D721Med (cell line): ENCODE data around the gene SCYL3.

Experiments
- DNase-seq: peaks from one replicate; pipeline ENCODE4 v3.0.0; 2011; ENCODE audit warnings: low spot score; ENCODE audit not compliant: insufficient read length
- FAIRE-seq: peaks from 2 replicates; lab custom pipeline; 2011; peaks lifted over from hg19 to GRCh38; lab: Jason Lieb, UNC
- CTCF ChIP-seq: IDR thresholded peaks from 2 replicates; pipeline ENCODE4 v1.5.1; 2012; ENCODE audit warnings: mild to moderate bottlenecking, control low read depth; ENCODE audit not compliant: insufficient read depth; ENCODE audit errors: missing control alignments

Gene SCYL3

GRCh38 chr1:169860187-169860586, 33.5 kb downstream of the SCYL3 start:
- FAIRE-seq, result no peak
- no peak for DNase-seq
- TF ChIP-seq CTCF, result no peak

- DNase-seq, result no peak
- FAIRE-seq, result no peak
- TF ChIP-seq CTCF, result no peak
These were observed 34.7 kb downstream of the SCYL3 start for GRCh38 chr1:169859001-169859400.

GRCh38 chr1:169858467-169858866, 35.2 kb downstream of the SCYL3 start:
- TF ChIP-seq CTCF, result no peak
- FAIRE-seq (peak; percentile 71), DNase-seq (no peak)

- DNase-seq (no peak), FAIRE-seq (no peak)
- no peak for TF ChIP-seq CTCF
These were observed 40.4 kb downstream of the SCYL3 start for GRCh38 chr1:169853341-169853740.

GRCh38 chr1:169849346-169850022, 44.2 kb downstream of the SCYL3 start:
- no peak for TF ChIP-seq CTCF
- no peak for DNase-seq
- peak; percentile 61 for FAIRE-seq

GRCh38 chr1:169848456-169848855, 45.2 kb downstream of the SCYL3 start:
- no peak for TF ChIP-seq CTCF
- DNase-seq (no peak), FAIRE-seq (no peak)

- FAIRE-seq, result no peak
- no peak for DNase-seq
- TF ChIP-seq CTCF, result no peak
These were observed 48.6 kb downstream of the SCYL3 start for GRCh38 chr1:169844941-169845608.
